Measurements from ENCODE around the gene SPCS1.
"Not testable (repeated sequence)": the region's sequence is repeated elsewhere in the genome, so short reads cannot be mapped to it uniquely, and the experiment has no call there.

SPCS1 gene

GRCh38 chr3:52728753-52729152 is 22.8 kb downstream of the SPCS1 start:
- DNase-seq (ENCODE audit: low spot score); FAIRE-seq: not testable (repeated sequence)

DNA sequence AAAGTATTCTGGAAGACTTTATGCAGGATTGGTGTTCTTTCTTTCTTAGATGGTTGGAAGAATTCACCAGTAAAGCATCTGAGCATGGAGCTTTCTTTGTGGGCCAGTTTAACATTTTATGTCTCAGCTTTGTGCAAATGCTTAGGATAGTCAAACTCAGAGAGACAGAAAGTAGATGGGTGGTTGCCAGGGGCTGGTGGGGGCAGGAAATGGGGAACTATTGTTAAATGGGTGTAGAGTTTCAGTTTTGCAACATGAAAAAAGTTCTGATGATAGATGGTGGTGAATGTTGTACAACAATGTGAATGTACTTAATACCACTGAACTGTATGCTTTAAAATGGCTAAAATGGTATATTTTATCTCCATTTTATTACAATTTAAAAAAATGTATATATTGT is 24.8 kb downstream of the SPCS1 start:
- FAIRE-seq (no peak), DNase-seq (ENCODE audit: low spot score) (no peak)

- no peak for FAIRE-seq
- DNase-seq (ENCODE audit: low spot score): no peak
Observed at GRCh38 chr3:52731590-52731989, 25.7 kb downstream of the SPCS1 start.

DNA sequence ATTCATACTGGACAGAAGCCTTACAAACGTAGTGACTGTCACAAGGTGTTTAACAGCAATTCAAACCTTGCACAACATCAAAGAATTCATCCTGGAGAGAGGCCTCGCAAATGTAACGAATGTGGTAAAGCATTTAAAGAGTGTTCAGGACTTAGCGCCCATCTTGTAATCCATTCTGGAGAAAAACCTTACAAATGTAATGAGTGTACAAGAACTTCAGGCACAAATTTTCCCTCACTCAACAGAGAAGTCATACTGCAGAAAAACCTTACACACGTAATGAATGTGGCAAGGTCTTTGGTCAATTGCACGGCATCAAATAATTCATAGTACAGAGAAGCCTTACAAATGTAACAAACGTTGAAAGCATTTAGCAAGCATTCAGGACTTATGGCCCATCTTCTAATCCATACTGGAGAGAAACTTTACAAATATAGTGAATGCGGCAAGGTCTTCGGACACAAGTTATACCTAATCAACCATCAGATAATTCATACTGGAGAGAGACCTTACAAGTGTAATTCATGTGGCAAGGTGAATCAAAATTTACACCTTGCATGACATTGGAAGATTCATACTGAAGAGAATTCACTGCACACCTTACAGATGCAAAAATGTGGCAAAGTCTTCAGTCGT is 27.5 kb downstream of the SPCS1 start:
- FAIRE-seq: no peak

DNA sequence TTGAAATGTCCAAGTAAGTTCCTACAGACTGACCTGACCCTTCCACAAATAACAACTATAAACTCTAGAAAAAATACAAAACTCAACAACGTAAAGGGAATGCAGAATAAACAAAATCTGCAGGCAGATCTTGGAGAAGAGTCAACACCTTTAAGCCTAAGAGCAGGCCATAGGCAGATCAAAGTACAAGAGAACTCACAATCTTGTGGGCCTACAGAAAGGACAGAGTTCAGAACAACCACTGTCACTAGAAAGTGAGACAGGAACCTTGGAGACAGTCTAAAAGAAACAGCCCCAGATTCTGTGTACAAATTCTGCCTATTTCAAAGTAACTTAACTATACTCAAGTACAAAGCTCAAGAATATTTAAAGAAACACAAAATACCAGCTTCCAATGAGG is 33.8 kb downstream of the SPCS1 start:
- FAIRE-seq: no peak
- no peak for DNase-seq (ENCODE audit: low spot score)

More for the DNA sequence above, 27.5 kb downstream of the SPCS1 start:
- no peak for DNase-seq (ENCODE audit: low spot score)

GRCh38 chr3:52742418-52743041 is 36.6 kb downstream of the SPCS1 start:
- FAIRE-seq (no peak), DNase-seq (ENCODE audit: low spot score) (peak; percentile 30)

GRCh38 chr3:52743152-52743551 is 37.2 kb downstream of the SPCS1 start:
- FAIRE-seq (no peak), DNase-seq (ENCODE audit: low spot score) (no peak)

- DNase-seq (ENCODE audit: low spot score) (no peak), FAIRE-seq (no peak)
Observed at GRCh38 chr3:52743721-52744120, 37.8 kb downstream of the SPCS1 start.

DNA sequence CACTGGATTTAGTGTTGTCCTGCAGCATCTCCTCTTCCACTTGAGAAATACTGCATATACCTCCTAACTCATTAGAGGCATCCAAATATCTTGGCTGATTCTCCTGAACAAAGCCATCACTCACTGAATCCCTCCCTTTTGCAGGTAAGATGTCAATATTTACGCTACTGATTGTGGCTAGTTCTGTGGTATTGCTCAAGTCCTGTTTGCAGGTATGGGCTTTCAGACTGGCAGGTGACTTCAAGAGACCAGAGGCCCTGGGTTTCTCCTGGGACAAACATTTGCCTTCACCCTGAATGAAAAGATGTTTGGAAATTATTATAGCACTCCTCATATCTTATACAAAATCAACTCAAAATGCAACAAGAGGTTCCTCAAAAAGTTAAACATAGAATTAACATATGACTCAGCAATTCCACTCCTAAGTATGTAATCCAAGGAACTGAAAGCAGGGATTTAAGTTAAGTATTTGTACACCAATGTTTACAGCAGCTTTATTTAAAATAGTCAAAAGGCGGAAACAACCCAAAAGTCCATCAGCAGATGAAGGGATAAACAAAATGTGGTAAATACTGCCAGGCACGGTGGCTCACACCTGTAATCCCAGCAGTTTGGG is 46.2 kb downstream of the SPCS1 start:
- FAIRE-seq: no peak
- DNase-seq (ENCODE audit: low spot score): no peak

DNA sequence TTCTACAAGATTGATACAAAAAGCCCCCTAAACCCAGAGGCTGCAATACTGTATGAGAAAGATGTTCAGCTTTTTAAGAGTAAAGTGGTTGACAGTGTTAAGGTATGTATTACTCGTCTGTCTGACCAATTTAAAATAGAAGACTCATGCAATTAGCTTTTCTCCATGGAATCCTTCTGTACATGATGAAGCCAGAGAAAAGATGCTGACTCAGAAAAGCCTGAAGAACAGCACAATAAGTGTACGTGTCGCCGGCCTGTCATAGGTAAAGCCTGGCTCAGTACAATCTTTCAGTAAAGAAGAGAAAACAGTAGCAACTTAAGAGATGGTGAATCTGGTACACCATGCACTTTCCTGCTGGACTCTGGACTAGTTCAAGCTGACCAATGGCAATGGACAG is 48.5 kb downstream of the SPCS1 start:
- FAIRE-seq (no peak), DNase-seq (ENCODE audit: low spot score) (no peak)

DNA sequence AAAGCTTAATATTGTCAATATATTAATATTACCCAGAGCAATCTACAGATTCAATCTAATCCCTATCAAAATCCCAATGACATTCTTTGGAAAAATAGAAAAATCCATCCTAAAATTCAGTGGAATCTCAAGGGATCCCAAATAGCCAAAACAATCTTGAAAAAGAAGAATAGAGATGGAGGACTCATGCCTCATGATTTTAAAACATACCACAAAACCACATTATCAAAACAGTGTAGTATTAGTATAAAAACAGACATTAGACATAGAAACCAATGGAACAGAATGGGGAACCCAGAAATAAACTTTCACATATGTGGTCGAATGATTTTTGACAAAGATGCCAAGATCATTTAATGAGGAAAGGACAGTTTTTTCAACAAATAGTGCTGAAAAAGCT is 50.2 kb downstream of the SPCS1 start:
- DNase-seq (ENCODE audit: low spot score) (no peak), FAIRE-seq (no peak)
